Kidney (tissue), 14 donors: Measurements from ENCODE around the gene ELFN2. TPM values are rescaled to one million over a fixed set of nuclear protein-coding genes. Genes with fewer than 3 reads are reported as not detected.

Experiments
- DNase-seq, 5 donors: peaks; one replicate each; pipeline ENCODE4 v3.0.0-alpha.2; 2013 to 2020
- FAIRE-seq: peaks from 2 replicates; lab custom pipeline; 2012; peaks lifted over from hg19 to GRCh38; lab: Jason Lieb, UNC
- H3K27ac ChIP-seq, 2 donors: one replicate each; pipeline ENCODE4 v1.7.0; 2013; ENCODE audit warnings: low read depth in 2 of 2, low read length in 2 of 2, inconsistent platforms in 1 of 2
- H3K27me3 ChIP-seq: one replicate; pipeline ENCODE4 v1.7.1; 2013; ENCODE audit warnings: low read length, inconsistent platforms; ENCODE audit not compliant: control insufficient read depth, insufficient read depth
- H3K36me3 ChIP-seq, 3 donors: one replicate each; pipeline versions ENCODE4 v1.7.0 to v1.7.1; 2013; ENCODE audit warnings: low read length in 3 of 3, control low read depth in 1 of 3, inconsistent platforms in 1 of 3; ENCODE audit not compliant: insufficient read depth in 3 of 3, control insufficient read depth in 2 of 3
- H3K4me1 ChIP-seq, 3 donors: one replicate each; pipeline versions ENCODE4 v1.7.0 to v1.7.1; 2013; ENCODE audit warnings: low read length in 3 of 3, inconsistent platforms in 1 of 3, low read depth in 1 of 3; ENCODE audit not compliant: control insufficient read depth in 2 of 3, insufficient read depth in 2 of 3
- H3K4me3 ChIP-seq, 3 donors: one replicate each; pipeline versions ENCODE4 v1.7.0 to v1.8.1; 2013; ENCODE audit warnings: low read length in 3 of 3, control low read depth in 1 of 3, inconsistent platforms in 1 of 3
- H3K9ac ChIP-seq, 3 donors: one replicate each; pipeline versions ENCODE4 v1.7.0 to v1.7.1; 2013; ENCODE audit warnings: low read length in 3 of 3, control low read depth in 1 of 3, inconsistent platforms in 1 of 3
- H3K9me3 ChIP-seq, 3 donors: one replicate each; pipeline versions ENCODE4 v1.7.0 to v1.7.1; 2013; ENCODE audit warnings: low read length in 3 of 3, control low read depth in 1 of 3, inconsistent platforms in 1 of 3; ENCODE audit not compliant: control insufficient read depth in 2 of 3, insufficient read depth in 1 of 3
- CTCF ChIP-seq: IDR thresholded peaks from 3 replicates; pipeline ENCODE4 v1.5.1; 2012; ENCODE audit warnings: mild to moderate bottlenecking, moderate library complexity, borderline replicate concordance; ENCODE audit not compliant: insufficient read depth; ENCODE audit errors: extremely low read depth
- intact Hi-C: fragments of 100-400 bp; cut with DNase I; formaldehyde crosslinking; loops from one replicate; pipeline ENCODE4 v1.11.1; 2022
- polyA plus RNA-seq: library from polyadenylated mRNA; stranded (reverse); fragments of 350-450 nt; fragmentation: Illumina TruSeq; extraction: RNeasy Lipid Tissue Mini Kit (QIAGEN cat#74804); gene quantifications from one replicate; pipeline ENCODE4 v1.2.3, GENCODE V29; 2014; ENCODE audit warnings: low read depth, low replicate concordance; ENCODE audit not compliant: insufficient read depth
- total RNA-seq: library from RNA; stranded (reverse); fragmentation: NEBNext Ultra II Directional; extraction: Animal tissue kit (Norgen Biotek cat#: 25700); gene quantifications from one replicate; pipeline ENCODE4 v1.2.1, GENCODE V29; 2021
- donor health status: control.
- donor health status: control.
- donor health status: control.
- donor health status: control.
- donor health status: control.
- donor health status: DM: yes; HTN: yes; CAD: no.
- donor health status: Normal renal cell carcinoma (clear cell type).

The ELFN2 gene
- total and polyA plus RNA-seq, 2 donors from 2014 or later, result 0.19 to 4.6 TPM

- intact Hi-C loops, result loop anchor here (5.0 kb wide), 1 partner anchor 144 kb away; no protein-coding TSS in a partner anchor
- DNase-seq, result no peak
- H3K4me3 ChIP-seq, result no peak overlapping the region
- no peaks in the 10 kb centered on the region for H3K36me3 ChIP-seq
- H3K27me3 ChIP-seq, result peaks cover under 1% of the 10 kb centered on the region
- FAIRE-seq, result no peak
- H3K9me3 ChIP-seq, result no peaks in the 10 kb centered on the region
- H3K9ac ChIP-seq, result no peak overlapping the region
- no peak for TF ChIP-seq CTCF
- H3K27ac ChIP-seq, result no peak overlapping the region
- H3K4me1 ChIP-seq, result no peaks in the 10 kb centered on the region
Observed at GRCh38 chr22:37318364-37319109, 108.7 kb downstream of the ELFN2 start.

Other genes starting within 250 kb of the ELFN2 start
- 8.0 TPM for gene C1QTNF6, start 239.2 kb downstream of the ELFN2 start, total RNA-seq
- 3.2 TPM for gene C1QTNF6, start 239.2 kb downstream of the ELFN2 start, polyA plus RNA-seq
- 0.13 TPM for gene SSTR3, start 215.0 kb downstream of the ELFN2 start, total RNA-seq
- gene SSTR3, start 215.0 kb downstream of the ELFN2 start, polyA plus RNA-seq, result 0.56 TPM
- 38.6 TPM for gene RAC2, start 183.2 kb downstream of the ELFN2 start, total RNA-seq
- gene RAC2, start 183.2 kb downstream of the ELFN2 start, polyA plus RNA-seq, result 4.5 TPM
- gene CYTH4, start 145.0 kb downstream of the ELFN2 start, total RNA-seq, result 30.2 TPM
- gene CYTH4, start 145.0 kb downstream of the ELFN2 start, polyA plus RNA-seq, result 1.9 TPM
- gene MFNG, start 58.9 kb upstream of the ELFN2 start, total RNA-seq, result 31.1 TPM
- gene MFNG, start 58.9 kb upstream of the ELFN2 start, polyA plus RNA-seq, result 9.1 TPM
- gene CARD10, start 91.9 kb upstream of the ELFN2 start, total RNA-seq, result 42.3 TPM
- gene CARD10, start 91.9 kb upstream of the ELFN2 start, polyA plus RNA-seq, result 32.4 TPM
- 68.5 TPM for gene CDC42EP1, start 133.0 kb upstream of the ELFN2 start, total RNA-seq
- gene CDC42EP1, start 133.0 kb upstream of the ELFN2 start, polyA plus RNA-seq, result 29.5 TPM
- gene LGALS2, start 152.6 kb upstream of the ELFN2 start, total RNA-seq, result 20.4 TPM
- 372 TPM for gene LGALS2, start 152.6 kb upstream of the ELFN2 start, polyA plus RNA-seq
- 61.2 TPM for gene GGA1, start 181.4 kb upstream of the ELFN2 start, total RNA-seq
- gene GGA1, start 181.4 kb upstream of the ELFN2 start, polyA plus RNA-seq, result 37.5 TPM
- gene SH3BP1, start 212.2 kb upstream of the ELFN2 start, total RNA-seq, result 12.8 TPM
- 2.2 TPM for gene SH3BP1, start 212.2 kb upstream of the ELFN2 start, polyA plus RNA-seq
- gene PDXP, start 231.2 kb upstream of the ELFN2 start, total RNA-seq, result 6.3 TPM
- gene PDXP, start 231.2 kb upstream of the ELFN2 start, polyA plus RNA-seq, result 29.6 TPM
- 227 TPM for gene LGALS1, start 248.2 kb upstream of the ELFN2 start, total RNA-seq
- 496 TPM for gene LGALS1, start 248.2 kb upstream of the ELFN2 start, polyA plus RNA-seq